Gastroesophageal sphincter (tissue), 3 donors: Measurements from ENCODE around the gene UBE2S.

Experiments
- CTCF ChIP-seq, 4 experiments: fragments of 200-600 bp in 2 of 4; fragments of 450-650 bp in 2 of 4; sonication (generic) in 1 of 4; IDR thresholded peaks; one replicate each; pipeline ENCODE4 v1.5.1; 2017 to 2019; ENCODE audit warnings: antibody characterized with exemption in 4 of 4, mild to moderate bottlenecking in 2 of 4, moderate library complexity in 2 of 4
- POLR2A ChIP-seq, 2 donors: fragments of 450-650 bp; IDR thresholded peaks; one replicate each; pipeline ENCODE4 v1.6.1; 2017; ENCODE audit warnings: antibody characterized with exemption in 2 of 2, mild to moderate bottlenecking in 2 of 2, moderate library complexity in 1 of 2
- POLR2AphosphoS5 ChIP-seq: sonication (generic); formaldehyde crosslinking; IDR thresholded peaks from one replicate; pipeline ENCODE4 v1.6.1; 2017; ENCODE audit warnings: antibody characterized with exemption

- TF ChIP-seq POLR2A (IDR thresholded peaks at IDR 0.05): no peak
- no peak for TF ChIP-seq POLR2AphosphoS5
- TF ChIP-seq CTCF (IDR thresholded peaks at IDR 0.05): no peak
Measured at GRCh38 chr19:55377356-55378131, 30.0 kb downstream of the UBE2S start.
